C1 segment of cervical spinal cord (tissue), 14 donors: ENCODE results near the gene LRRC8E.
"Not testable (repeated sequence)": the region's sequence is repeated elsewhere in the genome, so short reads cannot be mapped to it uniquely, and the experiment has no call there.

ENCODE experiments used
- DNase-seq, 14 donors: peaks; one replicate each; lab custom pipeline; 2025; lab: John Stamatoyannopoulos, UW

Gene LRRC8E

GRCh38 chr19:7907544-7907943 lies 19.2 kb downstream of the LRRC8E start:
- DNase-seq = no peak

DNA sequence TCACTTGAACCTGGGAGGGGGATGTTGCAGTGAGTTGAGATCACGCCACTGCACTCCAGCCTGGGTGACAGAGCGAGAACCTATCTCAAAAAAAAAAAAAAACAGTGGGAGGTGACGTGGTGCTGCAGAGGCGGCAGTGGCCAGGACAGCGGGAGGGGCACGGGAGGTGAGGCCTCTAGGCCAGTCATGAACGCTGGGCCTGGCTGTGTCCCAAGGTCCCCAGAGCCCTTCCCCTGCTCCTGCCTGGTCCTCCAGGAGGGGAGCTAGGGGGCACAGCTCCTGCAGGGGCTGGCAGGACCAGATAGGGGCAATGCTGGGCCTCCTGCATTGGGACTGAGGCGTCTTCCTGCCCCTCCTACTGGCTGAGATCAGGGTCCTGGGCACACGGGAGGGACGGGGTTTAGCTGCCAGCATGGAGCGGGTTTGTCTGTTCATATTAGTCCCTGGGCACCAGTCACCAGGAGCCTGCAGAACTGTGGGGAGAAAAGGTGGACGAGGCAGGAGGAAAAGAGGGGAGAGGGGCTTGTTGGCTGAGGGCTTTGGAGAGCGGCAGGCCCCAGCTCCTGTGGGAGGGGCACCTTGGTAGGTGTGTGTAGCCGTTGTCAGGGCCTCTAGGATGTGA lies 19.9 kb downstream of the LRRC8E start:
- DNase-seq = no peak

GRCh38 chr19:7908742-7909461 lies 20.6 kb downstream of the LRRC8E start:
- peak in 1 of 14 donors; percentile 38 for DNase-seq

- DNase-seq = no peak
These were observed 21.3 kb downstream of the LRRC8E start for GRCh38 chr19:7909471-7910067.

DNA sequence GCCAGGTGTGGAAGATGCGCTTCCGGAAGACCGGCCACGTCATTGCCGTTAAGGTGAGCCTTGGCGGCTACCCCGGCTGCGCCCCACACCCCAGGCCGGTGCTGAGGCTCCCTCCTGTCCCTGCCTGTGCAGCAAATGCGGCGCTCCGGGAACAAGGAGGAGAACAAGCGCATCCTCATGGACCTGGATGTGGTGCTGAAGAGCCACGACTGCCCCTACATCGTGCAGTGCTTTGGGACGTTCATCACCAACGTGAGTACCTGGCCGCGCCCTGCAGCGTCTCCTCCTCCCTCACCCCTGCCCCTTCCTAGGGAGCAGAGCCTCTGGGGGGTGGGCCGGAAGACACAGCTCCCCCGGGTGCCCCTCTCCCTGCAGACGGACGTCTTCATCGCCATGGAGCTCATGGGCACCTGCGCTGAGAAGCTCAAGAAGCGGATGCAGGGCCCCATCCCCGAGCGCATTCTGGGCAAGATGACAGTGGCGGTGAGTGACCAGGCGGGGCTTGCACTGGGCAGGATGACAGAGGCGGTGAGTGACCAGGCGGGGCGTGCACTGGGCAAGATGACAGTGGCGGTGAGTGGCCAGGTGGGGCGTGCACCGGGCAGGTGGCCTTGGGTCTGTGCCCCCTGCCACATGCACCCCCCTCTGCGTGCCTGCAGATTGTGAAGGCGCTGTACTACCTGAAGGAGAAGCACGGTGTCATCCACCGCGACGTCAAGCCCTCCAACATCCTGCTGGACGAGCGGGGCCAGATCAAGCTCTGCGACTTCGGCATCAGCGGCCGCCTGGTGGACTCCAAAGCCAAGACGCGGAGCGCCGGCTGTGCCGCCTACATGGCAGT lies 22.2 kb downstream of the LRRC8E start:
- peak in 1 of 14 donors; percentile 24 for DNase-seq

DNA sequence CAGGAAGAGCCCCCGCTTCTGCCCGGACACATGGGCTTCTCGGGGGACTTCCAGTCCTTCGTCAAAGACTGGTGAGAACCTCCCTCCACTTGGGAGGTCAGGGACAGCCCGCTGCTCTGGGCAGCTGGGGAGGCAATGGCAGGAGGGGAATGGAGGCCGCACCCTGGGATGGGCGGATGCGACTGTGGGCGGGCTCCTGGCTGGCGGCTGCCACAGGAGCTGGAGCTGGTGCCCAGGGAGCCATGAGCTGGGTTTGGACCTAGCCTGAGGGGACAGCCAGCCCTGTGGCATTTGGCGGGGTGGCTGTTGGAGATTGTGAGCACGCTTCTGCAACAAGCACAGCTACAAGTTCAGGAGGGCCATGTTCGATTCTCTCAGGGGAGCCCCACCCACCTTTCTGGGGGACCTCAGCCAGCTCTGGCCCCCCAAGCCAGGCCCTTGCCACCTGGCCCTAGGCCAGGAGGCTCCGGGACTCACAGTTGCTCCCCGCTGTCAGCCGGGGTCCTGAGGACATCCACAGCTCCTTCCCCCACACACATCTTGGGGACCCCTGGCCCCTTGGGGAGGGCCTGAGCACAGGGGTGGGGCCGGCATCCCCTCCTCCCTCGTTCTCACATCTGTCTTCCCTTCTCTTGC lies 23.3 kb downstream of the LRRC8E start:
- no peak for DNase-seq

DNA sequence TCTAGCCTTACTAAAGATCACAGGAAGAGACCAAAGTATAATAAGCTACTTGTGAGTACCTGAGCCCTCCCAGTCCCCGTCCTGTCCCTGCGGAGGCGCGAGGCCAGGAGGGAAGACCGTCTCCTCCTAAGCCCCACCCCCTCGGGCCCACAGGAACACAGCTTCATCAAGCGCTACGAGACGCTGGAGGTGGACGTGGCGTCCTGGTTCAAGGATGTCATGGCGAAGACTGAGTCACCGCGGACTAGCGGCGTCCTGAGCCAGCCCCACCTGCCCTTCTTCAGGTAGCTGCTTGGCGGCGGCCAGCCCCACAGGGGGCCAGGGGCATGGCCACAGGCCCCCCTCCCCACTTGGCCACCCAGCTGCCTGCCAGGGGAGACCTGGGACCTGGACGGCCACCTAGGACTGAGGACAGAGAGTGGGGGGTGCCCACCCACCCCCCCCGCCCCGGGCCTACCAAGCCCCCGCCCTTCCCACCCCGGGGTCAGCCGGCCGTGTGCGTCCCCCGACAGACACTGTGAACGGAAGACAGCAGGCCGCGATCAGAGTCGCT lies 23.9 kb downstream of the LRRC8E start:
- no peak for DNase-seq

DNA sequence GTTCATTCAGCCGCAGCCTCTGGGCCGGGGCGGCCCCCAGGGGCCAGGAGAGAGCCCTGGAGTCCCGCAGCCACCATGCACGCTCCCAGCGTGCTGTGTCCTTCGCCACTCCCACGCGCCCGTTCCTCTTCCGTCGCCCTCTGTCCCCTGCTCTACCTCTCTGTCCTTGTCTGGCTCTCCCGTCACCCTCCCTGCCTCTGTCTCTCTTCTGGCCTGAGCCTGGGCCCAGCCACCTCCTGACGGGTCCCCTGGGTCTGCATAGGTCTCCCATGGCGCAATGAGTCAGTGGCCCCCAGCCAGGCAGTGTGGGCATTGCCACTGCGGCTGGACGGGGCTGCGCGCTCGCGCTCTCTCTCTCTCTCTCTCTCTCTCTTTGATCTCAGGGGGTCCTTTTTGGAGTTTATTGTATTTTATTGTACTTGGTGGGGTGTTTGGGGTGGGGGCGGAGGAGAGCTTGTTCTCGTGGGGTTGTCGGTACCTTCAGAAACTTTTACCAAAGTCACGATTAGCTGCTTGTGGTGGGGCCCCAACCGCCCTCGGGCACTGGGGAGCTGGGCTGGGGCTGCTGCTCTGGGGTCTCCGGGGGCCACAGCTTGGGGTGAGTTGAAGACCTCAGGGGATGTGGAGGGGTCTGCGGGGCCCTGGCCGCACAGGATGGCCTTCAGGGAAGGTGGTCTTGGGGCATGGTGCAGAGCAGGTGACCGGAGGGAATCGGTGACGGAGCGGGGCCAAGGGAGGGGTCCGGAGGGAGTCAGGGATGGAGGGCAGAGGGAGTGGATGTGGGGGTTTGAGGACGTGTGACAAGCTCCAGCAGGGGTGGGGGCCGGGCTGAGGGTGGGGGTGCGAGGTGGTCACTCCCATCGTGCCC lies 24.6 kb downstream of the LRRC8E start:
- DNase-seq = no peak

DNA sequence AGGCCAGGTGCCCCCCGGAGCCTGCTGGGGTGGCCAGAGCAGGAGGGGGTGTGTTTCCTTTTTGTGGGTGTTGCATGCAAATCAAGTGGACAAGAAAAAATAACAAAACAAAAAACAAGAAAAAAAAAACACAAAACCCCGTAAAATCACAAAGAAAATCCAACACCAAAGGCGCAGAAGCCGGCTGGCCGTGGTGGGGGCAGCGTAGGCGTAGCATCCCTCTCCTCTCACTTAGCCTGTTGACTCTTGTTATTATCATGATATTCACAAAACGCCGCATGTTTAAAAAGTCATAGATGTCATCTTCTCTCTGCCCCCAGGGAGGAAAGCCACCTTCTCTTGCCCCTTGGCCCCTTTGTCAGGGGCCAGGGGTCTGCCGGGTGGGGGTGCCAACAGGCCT lies 25.3 kb downstream of the LRRC8E start:
- no peak for DNase-seq

DNA sequence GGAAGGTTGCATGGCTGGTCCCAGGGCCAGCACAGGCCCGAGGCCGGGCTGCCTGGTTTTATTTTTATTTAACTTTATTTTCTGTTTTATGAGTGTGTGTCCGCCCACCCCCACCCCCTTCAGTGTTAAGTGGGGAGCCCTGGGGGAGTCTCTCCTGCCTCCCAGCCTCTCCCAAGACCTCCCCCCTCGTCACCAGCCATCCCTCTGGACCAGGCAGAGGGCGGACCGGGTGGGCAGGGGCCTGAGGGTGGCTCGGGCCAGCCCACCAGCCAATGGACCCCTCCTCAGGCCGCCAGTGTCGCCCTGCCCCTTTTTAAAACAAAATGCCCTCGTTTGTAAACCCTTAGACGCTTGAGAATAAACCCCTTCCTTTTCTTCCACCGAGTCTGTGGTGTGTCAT lies 25.8 kb downstream of the LRRC8E start:
- DNase-seq = no peak

DNA sequence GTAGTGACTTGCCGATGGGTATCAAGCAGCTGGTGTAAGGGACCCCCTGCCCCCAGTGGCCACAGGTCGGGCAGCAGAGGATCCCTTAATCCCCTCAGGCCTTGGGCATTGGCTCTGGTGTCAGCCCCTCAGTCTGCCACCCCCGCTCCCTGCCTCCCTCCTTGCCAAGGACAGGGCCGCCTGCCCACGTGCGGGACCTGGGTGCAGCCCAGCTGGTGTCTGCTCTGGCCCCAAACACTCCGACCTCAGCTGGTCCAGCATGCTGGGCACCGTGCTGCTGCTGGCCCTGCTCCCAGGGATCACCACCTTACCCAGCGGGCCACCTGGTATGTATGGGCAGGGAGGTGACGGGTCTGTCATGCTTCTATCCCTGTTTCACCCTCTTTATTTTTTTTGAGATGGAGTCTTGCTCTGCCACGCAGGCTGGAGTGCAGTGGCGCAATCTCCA lies 26.3 kb downstream of the LRRC8E start, which contains the start of gene TGFBR3L:
Gene TGFBR3L (plus strand): TSS at position 233 of the 448 bp plus-strand sequence.
- DNase-seq = no peak

- no peak for DNase-seq
These were observed 27.2 kb downstream of the LRRC8E start for GRCh38 chr19:7915250-7916102.

GRCh38 chr19:7916103-7916954 lies 28.0 kb downstream of the LRRC8E start:
- DNase-seq = no peak

DNA sequence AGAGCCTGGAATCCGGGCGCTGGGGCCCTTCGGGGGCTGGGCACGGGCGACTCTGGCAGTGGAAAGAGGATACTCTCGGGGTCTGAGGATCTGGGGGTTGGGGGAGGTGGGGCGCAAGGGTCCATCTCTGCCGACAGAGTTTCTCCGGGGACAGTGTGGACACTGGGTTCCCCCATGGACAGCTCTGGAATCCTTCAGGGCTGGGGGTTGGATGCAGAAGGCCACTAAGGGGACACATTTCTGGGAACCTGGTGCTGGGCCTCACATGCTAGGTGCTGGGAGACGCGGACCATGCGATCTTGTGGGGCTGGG lies 28.6 kb downstream of the LRRC8E start:
- DNase-seq = peak in 1 of 14 donors; percentile 63

DNA sequence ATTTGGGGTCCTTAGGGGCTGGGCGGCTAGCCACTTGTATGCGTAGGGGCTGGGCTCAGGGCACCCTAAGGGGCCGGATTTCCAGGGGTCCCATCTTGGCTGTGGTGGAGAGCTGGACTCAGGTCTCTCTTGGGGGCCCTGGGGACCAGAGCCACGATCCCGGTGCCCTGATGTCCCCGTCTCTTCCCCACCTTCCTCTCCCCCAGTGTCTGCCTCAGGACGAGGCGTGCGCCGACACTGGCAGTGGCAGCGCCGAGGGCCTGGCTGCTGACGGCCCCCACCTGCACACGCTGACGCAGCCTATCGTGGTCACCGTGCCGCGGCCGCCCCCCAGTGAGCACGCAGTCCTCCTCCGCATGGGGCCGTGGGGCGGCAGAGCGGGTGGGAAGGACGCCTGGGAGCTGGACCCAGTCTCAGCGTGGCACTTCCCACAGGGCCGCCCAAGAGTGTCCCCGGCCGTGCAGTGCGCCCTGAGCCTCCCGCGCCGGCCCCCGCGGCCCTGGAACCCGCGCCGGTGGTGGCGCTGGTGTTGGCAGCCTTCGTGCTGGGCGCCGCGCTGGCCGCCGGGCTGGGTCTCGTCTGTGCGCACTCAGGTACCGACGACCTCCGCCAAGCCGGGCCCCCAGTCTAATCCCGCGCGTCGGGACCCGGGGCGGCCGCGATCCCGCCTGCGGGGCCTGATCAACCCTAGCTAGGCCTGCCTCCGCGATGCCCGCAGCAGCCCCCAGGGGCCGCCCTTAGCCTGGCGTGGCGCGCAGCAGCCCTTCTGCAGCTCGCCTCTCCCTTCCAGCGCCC lies 29.2 kb downstream of the LRRC8E start:
- peak in 2 of 14 donors; percentile 41 to 71 for DNase-seq

- not testable (repeated sequence) for DNase-seq
These were observed 29.8 kb downstream of the LRRC8E start for GRCh38 chr19:7918062-7918614.
